Mesendoderm (in vitro differentiated cells): Measurements from ENCODE around the gene IQSEC1.
A peak's percentile ranks its signal among the peaks of the same experiment; 100 is the strongest.

Experiments
- DNase-seq: peaks from one replicate; pipeline ENCODE4 v3.0.0; 2013
- H2AK5ac ChIP-seq: 2 replicates; pipeline ENCODE4 v1.6.1; 2013; ENCODE audit warnings: low read length, inconsistent platforms
- H2BK120ac ChIP-seq: 2 replicates; pipeline ENCODE4 v1.6.1; 2013; ENCODE audit warnings: low read depth, mild to moderate bottlenecking, low read length, moderate library complexity, mixed read lengths
- H2BK15ac ChIP-seq: replicated peaks from 2 replicates; pipeline ENCODE4 v1.6.1; 2013; ENCODE audit warnings: low read depth, mild to moderate bottlenecking, moderate library complexity
- H2BK5ac ChIP-seq: 2 replicates; pipeline ENCODE4 v1.6.1; 2013; ENCODE audit warnings: low read length, inconsistent platforms
- H3K18ac ChIP-seq: 2 replicates; pipeline ENCODE4 v1.6.1; 2013; ENCODE audit warnings: mild to moderate bottlenecking, low read length, mixed read lengths
- H3K23ac ChIP-seq: one replicate; pipeline ENCODE4 v1.6.1; 2013; ENCODE audit warnings: low read length
- H3K27ac ChIP-seq: 2 replicates; pipeline ENCODE4 v1.5.1; 2013; ENCODE audit warnings: low read depth, mild to moderate bottlenecking, inconsistent platforms, low read length, moderate library complexity
- H3K27me3 ChIP-seq: 2 replicates; pipeline ENCODE4 v1.6.1; 2013; ENCODE audit warnings: low read length, control low read depth, mild to moderate bottlenecking, inconsistent platforms; ENCODE audit not compliant: insufficient read depth, poor library complexity
- H3K36me3 ChIP-seq: 2 replicates; pipeline ENCODE4 v1.6.1; 2013; ENCODE audit warnings: low read length, inconsistent platforms; ENCODE audit not compliant: control insufficient read depth, insufficient read depth
- H3K4ac ChIP-seq: one replicate; pipeline ENCODE4 v1.6.1; 2013; ENCODE audit warnings: low read depth, mild to moderate bottlenecking, low read length, moderate library complexity
- H3K4me1 ChIP-seq: 2 replicates; pipeline ENCODE4 v1.6.1; 2013; ENCODE audit warnings: low read depth, low read length, inconsistent platforms; ENCODE audit not compliant: control insufficient read depth
- H3K4me2 ChIP-seq: 2 replicates; pipeline ENCODE4 v1.6.1; 2013; ENCODE audit warnings: low read length
- H3K4me3 ChIP-seq: 2 replicates; pipeline ENCODE4 v1.5.1; 2013; ENCODE audit warnings: mild to moderate bottlenecking, low read length
- H3K56ac ChIP-seq: one replicate; pipeline ENCODE4 v1.6.1; 2013; ENCODE audit warnings: low read length
- H3K79me1 ChIP-seq: 2 replicates; pipeline ENCODE4 v1.6.1; 2013; ENCODE audit warnings: low read length, inconsistent platforms
- H3K79me2 ChIP-seq: 2 replicates; pipeline ENCODE4 v1.6.1; 2013; ENCODE audit warnings: mild to moderate bottlenecking, low read length; ENCODE audit not compliant: control insufficient read depth, insufficient read depth
- H3K9ac ChIP-seq: 2 replicates; pipeline ENCODE4 v1.6.1; 2013; ENCODE audit warnings: low read length, inconsistent platforms
- H4K5ac ChIP-seq: one replicate; pipeline ENCODE4 v1.6.1; 2013; ENCODE audit warnings: low read length
- H4K8ac ChIP-seq: one replicate; pipeline ENCODE4 v1.6.1; 2013; ENCODE audit warnings: low read depth, mild to moderate bottlenecking, control low read depth, low read length, moderate library complexity
- WGBS: extraction: QIAGEN DNeasy Blood & Tissue Kit; methylation state at CpG from one replicate; pipeline ENCODE4 v1.1.7; 2013; ENCODE audit warnings: low lambda C conversion rate, missing lambda C conversion rate; ENCODE audit not compliant: insufficient coverage; ENCODE audit errors: extremely low coverage; 5-methylcytosine and 5-hydroxymethylcytosine counted together

Gene IQSEC1

GRCh38 chr3:13051581-13051980 is 21.6 kb downstream of the IQSEC1 start:
- WGBS, result no CpG with 5 or more reads among the region's 6 CpGs
- Histone ChIP-seq H2BK15ac (no peak overlapping the region), H3K4me1 (no peaks in the 10 kb centered on the region), H3K4me2 (no peak overlapping the region), H2AK5ac (no peak overlapping the region), H3K36me3 (no peaks in the 10 kb centered on the region), H3K56ac (no peak overlapping the region), H3K79me1 (no peaks in the 10 kb centered on the region), H3K27ac (no peak overlapping the region), H2BK120ac (no peak overlapping the region), H4K5ac (no peak overlapping the region), H3K18ac (peak overlapping the region; percentile 15), H3K4me3 (no peak overlapping the region), H3K23ac (no peak overlapping the region), H2BK5ac (no peak overlapping the region), H3K27me3 (no peaks in the 10 kb centered on the region), H3K79me2 (no peaks in the 10 kb centered on the region), H4K8ac (no peak overlapping the region), H3K9ac (no peak overlapping the region), H3K4ac (no peak overlapping the region)
- DNase-seq, result no peak

- Histone ChIP-seq H3K27me3 (no peaks in the 10 kb centered on the region), H3K9ac (no peak overlapping the region)
- DNase-seq, result peak; percentile 76
Observed at GRCh38 chr3:13051066-13051465, 22.2 kb downstream of the IQSEC1 start.

DNA sequence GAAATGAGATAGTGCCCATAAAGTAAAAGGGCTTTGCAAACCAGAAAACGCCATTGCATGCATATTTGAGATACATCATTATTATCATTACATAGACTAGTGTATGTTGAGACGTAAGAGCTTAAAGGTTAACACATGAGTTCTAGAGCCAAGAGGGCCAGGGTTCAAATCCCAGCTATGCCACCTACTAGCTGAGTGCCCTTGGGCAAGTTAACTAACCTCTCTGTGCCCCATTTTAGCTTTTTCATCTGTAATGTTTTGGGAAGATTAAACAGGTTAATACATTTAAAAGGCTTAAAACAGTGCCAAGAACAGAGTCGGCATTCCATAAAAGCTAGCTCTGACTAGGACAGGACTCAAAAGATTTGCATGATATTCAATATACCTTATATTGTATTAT is 22.8 kb downstream of the IQSEC1 start:
- H2BK120ac ChIP-seq, result no peak overlapping the region
- no peak overlapping the region for H3K9ac ChIP-seq
- H3K79me1 ChIP-seq, result no peaks in the 10 kb centered on the region
- no peak overlapping the region for H3K27ac ChIP-seq
- no peak overlapping the region for H3K4me3 ChIP-seq
- H2BK15ac ChIP-seq, result no peak overlapping the region
- H2AK5ac ChIP-seq, result no peak overlapping the region
- no peak overlapping the region for H4K5ac ChIP-seq
- H3K36me3 ChIP-seq, result no peaks in the 10 kb centered on the region
- no peaks in the 10 kb centered on the region for H3K4me1 ChIP-seq
- no peak overlapping the region for H3K4me2 ChIP-seq
- H3K4ac ChIP-seq, result no peak overlapping the region
- H3K18ac ChIP-seq, result no peak overlapping the region
- H4K8ac ChIP-seq, result no peak overlapping the region
- no peak overlapping the region for H2BK5ac ChIP-seq
- H3K56ac ChIP-seq, result no peak overlapping the region
- no peak for DNase-seq
- no peaks in the 10 kb centered on the region for H3K27me3 ChIP-seq
- H3K23ac ChIP-seq, result no peak overlapping the region
- H3K79me2 ChIP-seq, result no peaks in the 10 kb centered on the region
- no CpG with 5 or more reads among the region's 3 CpGs for WGBS

More at GRCh38 chr3:13051066-13051465, 22.2 kb downstream of the IQSEC1 start:
- no CpG with 5 or more reads among the region's 2 CpGs for WGBS
- H3K56ac ChIP-seq, result peak overlapping the region; percentile 60
- no peak overlapping the region for H2AK5ac ChIP-seq
- H3K4ac ChIP-seq, result no peak overlapping the region
- H3K4me3 ChIP-seq, result no peak overlapping the region
- H3K18ac ChIP-seq, result peak overlapping the region; percentile 15
- no peak overlapping the region for H4K5ac ChIP-seq
- H3K79me1 ChIP-seq, result no peaks in the 10 kb centered on the region
- no peak overlapping the region for H3K4me2 ChIP-seq
- no peak overlapping the region for H4K8ac ChIP-seq
- no peak overlapping the region for H2BK120ac ChIP-seq
- no peak overlapping the region for H3K23ac ChIP-seq
- no peak overlapping the region for H3K27ac ChIP-seq
- no peak overlapping the region for H2BK5ac ChIP-seq
- H3K4me1 ChIP-seq, result no peaks in the 10 kb centered on the region
- H2BK15ac ChIP-seq, result no peak overlapping the region
- no peaks in the 10 kb centered on the region for H3K36me3 ChIP-seq
- H3K79me2 ChIP-seq, result no peaks in the 10 kb centered on the region

DNA sequence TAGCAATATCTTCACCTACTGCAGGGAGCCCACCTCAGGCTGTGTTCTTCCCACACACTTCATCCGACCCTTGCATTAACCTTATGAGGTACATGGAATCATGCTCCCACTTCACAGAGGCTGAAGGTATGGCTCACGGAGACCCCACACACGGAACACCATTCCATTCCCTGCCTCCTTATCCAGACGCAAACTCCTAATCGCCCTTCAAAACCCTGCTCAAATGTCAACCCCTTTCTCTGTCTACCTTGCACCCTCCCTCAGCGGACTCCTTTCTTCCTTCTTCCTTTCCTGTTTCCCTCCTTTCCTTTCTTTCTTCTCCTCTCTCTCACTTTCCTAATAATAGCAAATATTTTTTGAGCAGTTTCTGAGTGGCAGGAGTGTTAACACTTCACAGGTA is 23.8 kb downstream of the IQSEC1 start:
- H2BK120ac ChIP-seq, result no peak overlapping the region
- H2BK5ac ChIP-seq, result no peak overlapping the region
- no peaks in the 10 kb centered on the region for H3K79me1 ChIP-seq
- H4K8ac ChIP-seq, result no peak overlapping the region
- no peak overlapping the region for H3K27ac ChIP-seq
- H3K23ac ChIP-seq, result no peak overlapping the region
- H3K4me3 ChIP-seq, result no peak overlapping the region
- no peak overlapping the region for H4K5ac ChIP-seq
- no peak overlapping the region for H3K4me2 ChIP-seq
- WGBS, result no CpG with 5 or more reads among the region's 6 CpGs
- H3K9ac ChIP-seq, result no peak overlapping the region
- no peak overlapping the region for H3K4ac ChIP-seq
- no peak overlapping the region for H3K56ac ChIP-seq
- no peaks in the 10 kb centered on the region for H3K79me2 ChIP-seq
- H3K18ac ChIP-seq, result no peak overlapping the region
- no peaks in the 10 kb centered on the region for H3K4me1 ChIP-seq
- no peak overlapping the region for H2AK5ac ChIP-seq
- no peak overlapping the region for H2BK15ac ChIP-seq
- no peaks in the 10 kb centered on the region for H3K27me3 ChIP-seq
- no peak for DNase-seq
- no peaks in the 10 kb centered on the region for H3K36me3 ChIP-seq

DNA sequence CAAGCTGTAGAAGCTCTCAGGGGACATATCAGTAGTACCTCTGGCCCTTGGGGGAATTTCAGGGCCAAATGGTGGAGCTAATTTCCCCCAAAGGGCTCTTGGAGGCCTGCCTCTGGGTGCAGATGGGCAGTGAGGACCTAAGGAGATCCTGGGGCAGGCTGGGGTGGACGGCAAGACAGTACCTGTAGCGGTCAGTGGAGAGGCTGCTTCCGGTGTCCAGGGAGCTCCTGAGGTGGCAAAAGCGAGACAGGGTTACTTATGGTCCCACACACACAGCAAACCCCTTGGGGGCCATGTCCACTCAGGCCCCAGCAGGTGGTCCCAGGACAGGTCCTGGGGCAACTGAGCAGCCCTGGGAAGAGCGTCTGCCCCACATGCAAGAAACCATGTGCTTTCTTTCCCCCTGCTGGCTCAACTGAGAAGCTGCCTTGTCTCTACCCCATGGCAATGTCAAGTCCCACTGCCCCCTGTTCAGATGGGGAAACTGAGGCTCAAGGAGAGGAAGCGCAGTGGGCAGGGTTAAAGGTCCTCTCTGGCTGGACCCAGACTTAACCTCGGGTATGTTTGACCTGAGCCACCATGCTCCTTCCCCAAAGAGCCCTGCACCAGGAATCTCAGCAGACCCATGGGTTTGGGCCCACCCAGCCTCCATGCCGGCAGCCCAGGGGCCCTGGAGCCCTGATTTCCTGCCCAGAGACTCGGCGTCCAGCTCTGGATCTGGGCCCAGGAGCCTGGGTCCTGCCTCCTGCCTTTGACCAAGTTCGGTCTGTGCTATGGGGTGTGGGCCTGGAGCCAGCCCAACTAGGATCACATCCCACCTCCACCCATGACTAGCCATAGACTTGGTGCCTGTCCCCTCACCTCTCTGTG is 25.7 kb downstream of the IQSEC1 start:
- WGBS, result no CpG with 5 or more reads among the region's 11 CpGs
- H3K27me3 ChIP-seq, result no peaks in the 10 kb centered on the region

More for the DNA sequence above, 25.7 kb downstream of the IQSEC1 start:
- Histone ChIP-seq H2AK5ac (no peak overlapping the region), H4K8ac (no peak overlapping the region), H3K9ac (no peak overlapping the region), H3K18ac (no peak overlapping the region), H3K4ac (no peak overlapping the region), H3K79me1 (no peaks in the 10 kb centered on the region), H2BK120ac (no peak overlapping the region), H3K4me2 (no peak overlapping the region), H3K23ac (no peak overlapping the region), H4K5ac (no peak overlapping the region), H3K56ac (no peak overlapping the region), H3K4me1 (no peaks in the 10 kb centered on the region), H2BK5ac (no peak overlapping the region), H3K27ac (no peak overlapping the region), H2BK15ac (no peak overlapping the region), H3K79me2 (no peaks in the 10 kb centered on the region), H3K36me3 (no peaks in the 10 kb centered on the region), H3K4me3 (no peak overlapping the region)
- peak; percentile 23 for DNase-seq
